Measurements from ENCODE around the gene AKAP9.
"Not testable (repeated sequence)": the region's sequence is repeated elsewhere in the genome, so short reads cannot be mapped to it uniquely, and the experiment has no call there.

AKAP9 gene

GRCh38 chr7:91940572-91941341, at the start of gene AKAP9:
AKAP9 (plus strand) TSS chr7:91940862; CDS start chr7:91941100, 238 bp downstream.
- DNase-seq (ENCODE audit: low read depth, low spot score): peak; percentile 92

GRCh38 chr7:91892099-91892705, 48.5 kb upstream of the AKAP9 start:
- DNase-seq (ENCODE audit: low read depth, low spot score): peak; percentile 33

GRCh38 chr7:91892821-91893340, 47.8 kb upstream of the AKAP9 start:
- DNase-seq (ENCODE audit: low read depth, low spot score): peak; percentile 89

GRCh38 chr7:91893699-91894098, 47.0 kb upstream of the AKAP9 start:
- peak; percentile 23 for DNase-seq (ENCODE audit: low read depth, low spot score)

GRCh38 chr7:91894781-91895480, 45.7 kb upstream of the AKAP9 start:
- peak; percentile 16 for DNase-seq (ENCODE audit: low read depth, low spot score)

GRCh38 chr7:91898240-91898992, 42.2 kb upstream of the AKAP9 start:
- no peak for DNase-seq (ENCODE audit: low read depth, low spot score)

- DNase-seq (ENCODE audit: low read depth, low spot score): no peak
Measured at GRCh38 chr7:91899563-91899962, 41.1 kb upstream of the AKAP9 start.

GRCh38 chr7:91910171-91910570, 30.5 kb upstream of the AKAP9 start:
- no peak for DNase-seq (ENCODE audit: low read depth, low spot score)

- no peak for DNase-seq (ENCODE audit: low read depth, low spot score)
Measured at GRCh38 chr7:91911121-91911520, 29.5 kb upstream of the AKAP9 start.

- DNase-seq (ENCODE audit: low read depth, low spot score): peak; percentile 82
Measured at GRCh38 chr7:91912494-91912893, 28.2 kb upstream of the AKAP9 start.

GRCh38 chr7:91913612-91914011, 27.1 kb upstream of the AKAP9 start:
- peak; percentile 8 for DNase-seq (ENCODE audit: low read depth, low spot score)

- DNase-seq (ENCODE audit: low read depth, low spot score): peak; percentile 49
Measured at GRCh38 chr7:91915401-91916050, 25.1 kb upstream of the AKAP9 start.

GRCh38 chr7:91916051-91916440, 24.6 kb upstream of the AKAP9 start:
- no peak for DNase-seq (ENCODE audit: low read depth, low spot score)

- no peak for DNase-seq (ENCODE audit: low read depth, low spot score)
Measured at GRCh38 chr7:91918356-91918755, 22.3 kb upstream of the AKAP9 start.

GRCh38 chr7:91922857-91923256, 17.8 kb upstream of the AKAP9 start:
- DNase-seq (ENCODE audit: low read depth, low spot score): no peak

GRCh38 chr7:91927912-91928311, 12.8 kb upstream of the AKAP9 start:
- no peak for DNase-seq (ENCODE audit: low read depth, low spot score)

- DNase-seq (ENCODE audit: low read depth, low spot score): no peak
Measured at GRCh38 chr7:91929463-91929862, 11.2 kb upstream of the AKAP9 start.

- DNase-seq (ENCODE audit: low read depth, low spot score): peak; percentile 49
Measured at GRCh38 chr7:91940171-91940570, 491 bp upstream of the AKAP9 start.

- peak; percentile 50 for DNase-seq (ENCODE audit: low read depth, low spot score)
Measured at GRCh38 chr7:91941450-91941849, 788 bp downstream of the AKAP9 start.

GRCh38 chr7:91942312-91942711, 1.6 kb downstream of the AKAP9 start:
- DNase-seq (ENCODE audit: low read depth, low spot score): no peak

GRCh38 chr7:91944970-91945369, 4.3 kb downstream of the AKAP9 start:
- not testable (repeated sequence) for DNase-seq (ENCODE audit: low read depth, low spot score)

Measured in astrocyte of the hippocampus (primary cell).